OCI-LY1 (cell line): ENCODE results near the gene CCT7.

Source experiments
- CTCF ChIP-seq: fragments of 200-600 bp; sonication (generic), shearing (Covaris generic); IDR thresholded peaks from 2 replicates; pipeline ENCODE4 v1.5.1; 2017; ENCODE audit warnings: mild to moderate bottlenecking, antibody characterized with exemption, low read length, moderate library complexity, mixed read lengths
- EZH2 ChIP-seq: fragments of 200-600 bp; sonication (generic), shearing (Covaris generic); IDR thresholded peaks from 2 replicates; pipeline ENCODE4 v1.8.0; 2017; ENCODE audit warnings: borderline replicate concordance, mixed run types, mild to moderate bottlenecking, antibody characterized with exemption, low read length, moderate library complexity, mixed read lengths

DNA sequence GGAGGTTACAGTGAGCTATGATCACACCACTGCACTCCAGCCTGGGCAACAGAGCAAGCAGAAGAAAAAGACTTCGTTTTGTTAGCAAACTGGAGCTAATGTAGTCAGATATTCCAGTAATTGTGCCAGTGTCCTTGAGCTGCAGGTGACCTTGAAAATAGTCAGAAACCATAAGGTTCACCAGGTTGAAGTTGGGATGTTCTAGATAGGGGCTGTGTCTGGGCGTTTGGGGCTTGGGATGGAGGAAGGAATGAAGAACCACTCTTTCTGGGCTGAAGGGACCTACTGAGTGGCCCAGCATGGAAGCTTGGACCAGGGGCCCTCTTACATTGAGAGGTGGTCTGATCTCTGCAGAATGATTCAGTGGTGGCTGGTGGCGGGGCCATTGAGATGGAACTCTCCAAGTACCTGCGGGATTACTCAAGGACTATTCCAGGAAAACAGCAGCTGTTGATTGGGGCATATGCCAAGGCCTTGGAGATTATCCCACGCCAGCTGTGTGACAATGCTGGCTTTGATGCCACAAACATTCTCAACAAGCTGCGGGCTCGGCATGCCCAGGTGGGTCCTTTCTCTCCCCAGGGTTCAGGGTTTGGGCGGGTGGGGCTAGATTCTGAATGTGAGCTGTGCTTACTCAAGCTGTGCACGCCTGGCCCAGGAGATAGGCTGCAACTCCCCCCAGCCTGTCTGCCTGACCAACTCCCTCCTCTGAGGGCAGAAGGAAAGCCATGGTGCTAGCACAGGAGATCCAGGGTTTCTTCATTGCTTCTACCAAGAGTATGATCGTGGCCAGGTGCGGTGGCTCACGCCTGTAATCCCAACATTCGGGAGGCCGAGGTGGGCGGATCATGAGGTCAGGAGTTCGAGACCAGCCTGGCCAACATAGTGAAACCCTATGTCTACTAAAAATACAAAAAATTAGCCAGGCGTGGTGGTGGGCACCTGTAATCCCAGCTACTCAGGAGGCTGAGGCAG, 17.1 kb downstream of the CCT7 start:
- TF ChIP-seq CTCF (no peak), EZH2 (no peak)
